Rectal smooth muscle tissue (tissue), 1 donor: ENCODE data around the gene STARD9.
"Not testable (repeated sequence)": the region's sequence is repeated elsewhere in the genome, so short reads cannot be mapped to it uniquely, and the experiment has no call there.

Experiments used
- H3K27ac ChIP-seq: one replicate; pipeline ENCODE4 v1.7.0; 2013; ENCODE audit warnings: low read depth, low read length, inconsistent platforms
- H3K27me3 ChIP-seq: one replicate; pipeline ENCODE4 v1.7.0; 2013; ENCODE audit warnings: low read length; ENCODE audit not compliant: control insufficient read depth, insufficient read depth
- H3K36me3 ChIP-seq: one replicate; pipeline ENCODE4 v1.7.0; 2013; ENCODE audit warnings: low read length; ENCODE audit not compliant: control insufficient read depth, insufficient read depth
- H3K4me1 ChIP-seq: one replicate; pipeline ENCODE4 v1.7.0; 2013; ENCODE audit warnings: low read length; ENCODE audit not compliant: control insufficient read depth, insufficient read depth
- H3K4me3 ChIP-seq: one replicate; pipeline ENCODE4 v1.7.0; 2013; ENCODE audit warnings: low read length
- H3K9ac ChIP-seq: one replicate; pipeline ENCODE4 v1.7.0; 2013; ENCODE audit warnings: low read length

Gene STARD9

DNA sequence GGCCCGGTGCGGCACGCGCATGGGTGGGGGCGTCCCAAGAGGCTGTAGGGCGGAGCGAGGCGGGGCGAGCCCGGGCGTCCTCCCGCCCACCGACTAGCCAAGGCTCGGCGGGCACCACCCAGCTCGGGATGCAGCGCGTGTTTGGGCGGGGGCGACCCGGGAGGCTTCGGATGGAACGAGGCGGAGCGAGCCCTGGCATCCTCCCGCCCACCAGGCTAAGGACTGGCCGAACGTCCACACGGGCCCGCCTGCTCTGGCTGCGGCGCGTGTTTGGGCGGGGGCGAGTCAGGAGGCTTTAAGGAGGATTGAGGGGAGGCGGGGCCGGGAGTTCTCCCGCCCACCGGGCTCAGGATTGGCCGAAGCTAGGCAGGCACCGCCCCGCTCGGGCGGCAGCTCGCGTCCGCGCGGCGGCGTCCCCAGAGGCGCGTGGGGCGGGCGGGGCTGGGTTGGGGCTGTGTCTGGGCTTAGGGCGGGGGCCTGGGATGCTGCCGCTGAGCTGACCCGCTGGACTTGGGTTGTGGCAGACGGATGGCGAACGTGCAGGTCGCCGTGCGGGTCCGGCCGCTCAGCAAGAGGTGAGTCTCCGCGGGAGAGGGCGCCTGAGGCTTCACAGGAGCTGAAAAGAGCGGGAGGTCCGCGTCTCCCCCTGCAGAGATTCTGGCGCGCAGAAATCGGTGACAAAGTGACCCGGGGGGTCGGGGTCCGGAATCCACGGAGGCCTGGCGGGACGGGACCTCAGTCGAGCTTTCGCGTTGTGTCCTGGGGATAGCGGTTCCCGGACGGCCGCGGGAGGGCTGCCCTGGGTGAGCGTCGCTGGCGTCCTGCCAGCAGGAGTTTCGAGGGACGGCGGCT lies at the start of gene STARD9:
STARD9 (plus strand) TSS at position 419 of the 852 bp plus-strand sequence; CDS start at position 529, 110 bp downstream.
- Histone ChIP-seq H3K27ac (peak within 1 kb of the TSS; percentile 93), H3K9ac (peak within 1 kb of the TSS; percentile 80), H3K36me3 (no peaks in the 10 kb centered on the region), H3K27me3 (no peaks in the 10 kb centered on the region), H3K4me1 (peaks cover 13% of the 10 kb centered on the region), H3K4me3 (peak within 1 kb of the TSS; percentile 95)

- Histone ChIP-seq H3K4me3 (no peak overlapping the region), H3K4me1 (no peaks in the 10 kb centered on the region), H3K27me3 (no peaks in the 10 kb centered on the region), H3K36me3 (peaks cover 17% of the 10 kb centered on the region), H3K27ac (no peak overlapping the region), H3K9ac (no peak overlapping the region)
Observed at GRCh38 chr15:42528970-42529369, 46.4 kb upstream of the STARD9 start.

DNA sequence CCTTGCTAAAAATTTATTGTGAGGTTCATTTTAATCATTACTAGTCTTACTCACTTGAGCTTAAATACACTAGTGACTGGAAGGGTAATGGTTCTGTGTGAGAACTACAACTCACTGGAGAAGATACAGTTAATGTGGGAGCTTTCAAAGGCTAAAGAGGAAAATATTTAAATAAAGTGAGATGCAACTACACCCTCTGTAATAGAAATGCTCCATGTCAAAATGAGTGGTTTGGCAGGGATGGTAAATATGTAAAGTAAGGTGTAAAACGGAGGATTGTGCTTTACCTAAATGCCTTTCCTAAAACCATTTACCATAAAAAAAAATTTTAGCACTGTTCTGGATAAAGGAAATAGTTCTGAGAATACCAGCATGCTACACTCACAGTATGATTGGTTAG lies 42.2 kb upstream of the STARD9 start:
- H3K4me3 ChIP-seq, result no peak overlapping the region
- no peak overlapping the region for H3K27ac ChIP-seq
- H3K9ac ChIP-seq, result no peak overlapping the region
- no peaks in the 10 kb centered on the region for H3K4me1 ChIP-seq
- peaks cover 20% of the 10 kb centered on the region for H3K36me3 ChIP-seq
- H3K27me3 ChIP-seq, result no peaks in the 10 kb centered on the region

GRCh38 chr15:42544853-42545629 lies 30.4 kb upstream of the STARD9 start:
- H3K27ac ChIP-seq, result no peak overlapping the region
- no peak overlapping the region for H3K9ac ChIP-seq
- H3K4me1 ChIP-seq, result peaks cover 12% of the 10 kb centered on the region
- no peaks in the 10 kb centered on the region for H3K27me3 ChIP-seq
- no peak overlapping the region for H3K4me3 ChIP-seq
- peaks cover 9% of the 10 kb centered on the region for H3K36me3 ChIP-seq

- peak overlapping the region; percentile 90 for H3K9ac ChIP-seq
- peaks cover 9% of the 10 kb centered on the region for H3K36me3 ChIP-seq
- no peaks in the 10 kb centered on the region for H3K27me3 ChIP-seq
- H3K4me3 ChIP-seq, result peak overlapping the region; percentile 94
- peaks cover 12% of the 10 kb centered on the region for H3K4me1 ChIP-seq
- H3K27ac ChIP-seq, result peak overlapping the region; percentile 96
Observed at GRCh38 chr15:42547918-42548248, 27.5 kb upstream of the STARD9 start.

DNA sequence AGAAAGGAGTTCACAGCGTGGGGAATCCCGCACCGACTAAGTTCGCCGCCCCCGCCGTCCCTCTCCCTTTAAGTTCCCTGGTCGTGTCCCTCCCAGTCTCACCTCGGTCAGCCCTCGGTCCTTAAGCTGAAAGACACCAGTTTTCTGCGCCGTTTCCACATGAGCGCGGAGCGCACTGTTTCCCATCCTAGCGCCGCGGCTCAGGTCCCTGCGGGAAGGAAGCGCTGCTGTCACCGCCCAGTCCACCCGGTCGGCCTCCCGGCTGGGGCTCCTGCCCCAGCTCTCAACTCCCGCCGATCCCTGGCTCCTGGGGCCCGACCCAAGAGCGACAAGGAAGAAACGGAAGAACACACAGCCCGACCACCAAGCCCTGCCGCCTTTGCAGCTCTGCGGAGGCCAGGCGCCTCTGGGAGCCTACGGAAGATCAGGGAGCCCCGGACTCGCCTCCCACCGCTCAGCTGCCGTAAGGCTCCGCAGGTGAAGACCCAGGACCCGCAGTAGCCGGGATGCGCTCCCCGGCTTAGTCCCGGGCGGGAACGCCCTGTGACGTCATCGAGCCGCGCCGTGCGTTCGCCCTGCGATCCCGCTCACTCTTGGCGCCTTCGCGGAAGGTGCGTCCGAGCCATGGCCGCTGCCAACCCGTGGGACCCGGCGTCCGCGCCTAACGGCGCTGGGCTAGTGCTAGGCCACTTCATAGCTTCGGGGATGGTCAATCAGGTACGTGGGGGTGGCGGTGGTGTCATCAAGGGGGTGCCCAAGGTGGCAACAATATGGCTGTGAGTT lies 27.0 kb upstream of the STARD9 start, which contains the start of the genes HAUS2 and LRRC57:
HAUS2 (plus strand) TSS at position 590 of the 783 bp plus-strand sequence; CDS start at position 625, 35 bp downstream.
LRRC57 (minus strand) TSS at position 545 of the 783 bp plus-strand sequence; CDS start at position 186, 359 bp downstream.
- H3K27me3 ChIP-seq, result no peaks in the 10 kb centered on the region
- peak within 1 kb of the TSS; percentile 90 for H3K9ac ChIP-seq
- peak within 1 kb of the TSS; percentile 96 for H3K27ac ChIP-seq
- H3K4me1 ChIP-seq, result peaks cover 12% of the 10 kb centered on the region
- peak within 1 kb of the TSS; percentile 94 for H3K4me3 ChIP-seq
- peaks cover 9% of the 10 kb centered on the region for H3K36me3 ChIP-seq

GRCh38 chr15:42549032-42549491 lies 26.3 kb upstream of the STARD9 start:
- Histone ChIP-seq H3K36me3 (peaks cover 4% of the 10 kb centered on the region), H3K9ac (peak overlapping the region; percentile 90), H3K4me1 (peaks cover 12% of the 10 kb centered on the region), H3K4me3 (peak overlapping the region; percentile 94), H3K27me3 (no peaks in the 10 kb centered on the region), H3K27ac (peak overlapping the region; percentile 96)

- no peaks in the 10 kb centered on the region for H3K27me3 ChIP-seq
- peak overlapping the region; percentile 19 for H3K4me3 ChIP-seq
- H3K27ac ChIP-seq, result no peak overlapping the region
- H3K4me1 ChIP-seq, result peaks cover 12% of the 10 kb centered on the region
- no peak overlapping the region for H3K9ac ChIP-seq
- H3K36me3 ChIP-seq, result no peaks in the 10 kb centered on the region
Observed at GRCh38 chr15:42549741-42550392, 25.5 kb upstream of the STARD9 start.

GRCh38 chr15:42553554-42553953 lies 21.9 kb upstream of the STARD9 start:
- no peak overlapping the region for H3K4me3 ChIP-seq
- H3K27ac ChIP-seq, result no peak overlapping the region
- no peaks in the 10 kb centered on the region for H3K27me3 ChIP-seq
- no peaks in the 10 kb centered on the region for H3K36me3 ChIP-seq
- H3K9ac ChIP-seq, result no peak overlapping the region
- no peaks in the 10 kb centered on the region for H3K4me1 ChIP-seq

- not testable (repeated sequence) for H3K4me1 ChIP-seq, H3K9ac ChIP-seq, H3K36me3 ChIP-seq, H3K27ac ChIP-seq, H3K27me3 ChIP-seq, H3K4me3 ChIP-seq
Observed at GRCh38 chr15:42556550-42557207, 18.7 kb upstream of the STARD9 start.

GRCh38 chr15:42558739-42559138 lies 16.7 kb upstream of the STARD9 start:
- peaks cover 5% of the 10 kb centered on the region for H3K36me3 ChIP-seq
- H3K4me1 ChIP-seq, result no peaks in the 10 kb centered on the region
- H3K27me3 ChIP-seq, result no peaks in the 10 kb centered on the region
- no peak overlapping the region for H3K9ac ChIP-seq
- no peak overlapping the region for H3K4me3 ChIP-seq
- no peak overlapping the region for H3K27ac ChIP-seq
